Loucy (cell line): Measurements from ENCODE around the gene ARG2.

Source experiments
- H2AFZ ChIP-seq: fragments of 200-600 bp; sonication (generic); 2 replicates; pipeline ENCODE4 v1.6.0; 2016; ENCODE audit warnings: antibody characterized with exemption, mild to moderate bottlenecking, low read length, moderate library complexity
- H3F3A ChIP-seq: fragments of 200-600 bp; 2 replicates; pipeline ENCODE4 v1.6.0; 2016; ENCODE audit warnings: antibody characterized with exemption, low read depth, mild to moderate bottlenecking
- H3K27me3 ChIP-seq: fragments of 200-600 bp; sonication (generic); 2 replicates; pipeline ENCODE4 v1.6.1; 2014; ENCODE audit warnings: low read length, mild to moderate bottlenecking; ENCODE audit not compliant: insufficient read depth, poor library complexity, severe bottlenecking
- H3K36me3 ChIP-seq: fragments of 200-600 bp; sonication (generic); 2 replicates; pipeline ENCODE4 v1.6.1; 2016; ENCODE audit warnings: low read length; ENCODE audit not compliant: insufficient read depth
- H3K4me1 ChIP-seq: fragments of 200-600 bp; sonication (generic); 2 replicates; pipeline ENCODE4 v1.5.1; 2014; ENCODE audit warnings: low read length, mild to moderate bottlenecking; ENCODE audit not compliant: insufficient read depth, poor library complexity, severe bottlenecking
- H3K4me2 ChIP-seq: fragments of 200-600 bp; sonication (generic); 2 replicates; pipeline ENCODE4 v1.6.0; 2014; ENCODE audit warnings: antibody characterized with exemption, low read length, low read depth, mild to moderate bottlenecking; ENCODE audit not compliant: poor library complexity, severe bottlenecking
- H3K4me3 ChIP-seq: fragments of 200-600 bp; sonication (generic); 2 replicates; pipeline ENCODE4 v1.5.1; 2014; ENCODE audit warnings: low read length, mild to moderate bottlenecking, mixed read lengths; ENCODE audit not compliant: poor library complexity, severe bottlenecking
- H3K79me2 ChIP-seq: fragments of 200-600 bp; sonication (generic); 2 replicates; pipeline ENCODE4 v1.6.1; 2014; ENCODE audit warnings: low read length; ENCODE audit not compliant: insufficient read depth
- H3K9ac ChIP-seq: fragments of 200-600 bp; sonication (generic); 2 replicates; pipeline ENCODE4 v1.6.0; 2014; ENCODE audit warnings: mild to moderate bottlenecking, low read depth, low read length, moderate library complexity; ENCODE audit not compliant: poor library complexity, severe bottlenecking
- H3K9me2 ChIP-seq: fragments of 200-600 bp; sonication (generic); replicated peaks from 2 replicates; pipeline ENCODE4 v1.6.1; 2016; ENCODE audit warnings: low read depth, low read length, mixed read lengths
- H3K9me3 ChIP-seq: fragments of 200-600 bp; sonication (generic); 2 replicates; pipeline ENCODE4 v1.6.1; 2014; ENCODE audit warnings: mild to moderate bottlenecking, antibody characterized with exemption, low read length, low read depth; ENCODE audit not compliant: insufficient read depth
- H4K20me1 ChIP-seq: fragments of 200-600 bp; sonication (generic); 2 replicates; pipeline ENCODE4 v1.6.0; 2014; ENCODE audit warnings: antibody characterized with exemption, low read length, mild to moderate bottlenecking; ENCODE audit not compliant: insufficient read depth, poor library complexity, severe bottlenecking
- CTCF ChIP-seq: fragments of 200-600 bp; sonication (generic); conservative IDR thresholded peaks from 2 replicates; pipeline ENCODE4 v1.5.1; 2014; ENCODE audit warnings: mild to moderate bottlenecking, antibody characterized with exemption, low read length
- EZH2phosphoT487 ChIP-seq: fragments of 200-600 bp; IDR thresholded peaks from 2 replicates; pipeline ENCODE4 v1.6.1; 2018; ENCODE audit warnings: antibody characterized with exemption, mild to moderate bottlenecking, moderate library complexity, borderline replicate concordance

The ARG2 gene

GRCh38 chr14:67650151-67650550, 30.4 kb downstream of the ARG2 start:
- Histone ChIP-seq H3K4me2 (no peak overlapping the region), H3K4me1 (no peaks in the 10 kb centered on the region), H2AFZ (no peak overlapping the region), H3K9me3 (no peaks in the 10 kb centered on the region), H3K36me3 (peaks cover 71% of the 10 kb centered on the region), H3F3A (no peaks in the 10 kb centered on the region), H3K9me2 (no peaks in the 10 kb centered on the region), H3K79me2 (no peaks in the 10 kb centered on the region), H3K27me3 (no peaks in the 10 kb centered on the region), H3K4me3 (no peak overlapping the region), H3K9ac (no peak overlapping the region), H4K20me1 (no peaks in the 10 kb centered on the region)
- no peak for TF ChIP-seq CTCF
- TF ChIP-seq EZH2phosphoT487 = no peak

GRCh38 chr14:67650694-67651093, 31.0 kb downstream of the ARG2 start:
- Histone ChIP-seq H3K4me1 (no peaks in the 10 kb centered on the region), H3K9me2 (no peaks in the 10 kb centered on the region), H3F3A (no peaks in the 10 kb centered on the region), H3K4me2 (no peak overlapping the region), H3K36me3 (peaks cover 76% of the 10 kb centered on the region), H3K4me3 (no peak overlapping the region), H4K20me1 (no peaks in the 10 kb centered on the region), H3K9me3 (no peaks in the 10 kb centered on the region), H3K27me3 (no peaks in the 10 kb centered on the region), H3K79me2 (no peaks in the 10 kb centered on the region), H2AFZ (no peak overlapping the region), H3K9ac (no peak overlapping the region)
- no peak for TF ChIP-seq EZH2phosphoT487
- TF ChIP-seq CTCF = no peak

GRCh38 chr14:67652189-67652588, 32.5 kb downstream of the ARG2 start:
- Histone ChIP-seq H3K4me1 (no peaks in the 10 kb centered on the region), H3K9me3 (no peaks in the 10 kb centered on the region), H3K27me3 (no peaks in the 10 kb centered on the region), H4K20me1 (no peaks in the 10 kb centered on the region), H3K4me2 (no peak overlapping the region), H3K9me2 (no peaks in the 10 kb centered on the region), H3K79me2 (no peaks in the 10 kb centered on the region), H3F3A (no peaks in the 10 kb centered on the region), H3K36me3 (peaks cover 81% of the 10 kb centered on the region), H2AFZ (no peak overlapping the region), H3K9ac (no peak overlapping the region), H3K4me3 (no peak overlapping the region)
- TF ChIP-seq CTCF (no peak), EZH2phosphoT487 (no peak)
